ENCODE data around the gene DAPK1. TPM values are rescaled to one million over a fixed set of nuclear protein-coding genes. Genes with fewer than 3 reads are reported as not detected.

The DAPK1 gene
- polyA plus RNA-seq, 1 donor from 2014 or later, result 45.0 TPM

DNA sequence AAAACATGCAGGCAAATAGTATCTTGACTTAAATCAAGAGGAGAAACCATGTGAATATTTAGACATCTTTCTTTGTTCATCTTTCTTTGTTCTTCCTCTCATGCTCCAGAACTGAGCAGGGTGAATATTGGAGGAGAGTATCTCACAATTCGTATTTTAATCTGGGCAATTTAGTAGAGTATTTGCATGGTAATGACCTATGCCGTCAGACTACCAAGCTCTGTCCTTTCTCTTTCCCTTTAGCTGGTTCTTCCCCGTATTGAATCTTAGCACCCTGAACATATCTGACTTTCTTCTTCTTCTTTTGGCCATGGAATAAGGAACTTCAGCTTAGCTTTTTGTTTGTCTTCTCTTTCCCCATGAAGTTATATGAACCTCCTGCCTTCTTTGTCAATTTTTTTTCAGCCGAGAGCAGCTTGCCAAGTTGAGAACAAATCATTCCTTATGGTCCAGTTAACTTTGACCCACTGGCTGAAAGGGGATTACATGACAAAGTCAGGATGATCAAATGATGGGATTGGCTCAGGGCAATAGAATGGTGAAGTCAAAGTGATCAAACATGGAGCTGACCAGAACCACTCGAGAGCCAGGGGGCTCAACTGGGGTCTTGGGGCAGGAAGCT lies 95.8 kb downstream of the DAPK1 start:
- H3K9me2 ChIP-seq (ENCODE audit: insufficient read depth, low read length), result no peaks in the 10 kb centered on the region
- TF ChIP-seq SMC3 (conservative IDR thresholded peaks at IDR 0.05; ENCODE audit: poor library complexity) (no peak), TAF1 (IDR thresholded peaks at IDR 0.05; ENCODE audit: low read depth) (no peak), MXI1 (conservative IDR thresholded peaks at IDR 0.05; ENCODE audit: poor library complexity, severe bottlenecking) (no peak), RAD21 (conservative IDR thresholded peaks at IDR 0.05) (no peak), EZH2 (IDR thresholded peaks at IDR 0.05; ENCODE audit: borderline replicate concordance, insufficient read depth, low read length, poor library complexity, severe bottlenecking) (no peak), POLR2AphosphoS5 (IDR thresholded peaks at IDR 0.05) (no peak), EP300 (conservative IDR thresholded peaks at IDR 0.05; ENCODE audit: poor library complexity, severe bottlenecking) (no peak)
- TF ChIP-seq, protein P1, sequence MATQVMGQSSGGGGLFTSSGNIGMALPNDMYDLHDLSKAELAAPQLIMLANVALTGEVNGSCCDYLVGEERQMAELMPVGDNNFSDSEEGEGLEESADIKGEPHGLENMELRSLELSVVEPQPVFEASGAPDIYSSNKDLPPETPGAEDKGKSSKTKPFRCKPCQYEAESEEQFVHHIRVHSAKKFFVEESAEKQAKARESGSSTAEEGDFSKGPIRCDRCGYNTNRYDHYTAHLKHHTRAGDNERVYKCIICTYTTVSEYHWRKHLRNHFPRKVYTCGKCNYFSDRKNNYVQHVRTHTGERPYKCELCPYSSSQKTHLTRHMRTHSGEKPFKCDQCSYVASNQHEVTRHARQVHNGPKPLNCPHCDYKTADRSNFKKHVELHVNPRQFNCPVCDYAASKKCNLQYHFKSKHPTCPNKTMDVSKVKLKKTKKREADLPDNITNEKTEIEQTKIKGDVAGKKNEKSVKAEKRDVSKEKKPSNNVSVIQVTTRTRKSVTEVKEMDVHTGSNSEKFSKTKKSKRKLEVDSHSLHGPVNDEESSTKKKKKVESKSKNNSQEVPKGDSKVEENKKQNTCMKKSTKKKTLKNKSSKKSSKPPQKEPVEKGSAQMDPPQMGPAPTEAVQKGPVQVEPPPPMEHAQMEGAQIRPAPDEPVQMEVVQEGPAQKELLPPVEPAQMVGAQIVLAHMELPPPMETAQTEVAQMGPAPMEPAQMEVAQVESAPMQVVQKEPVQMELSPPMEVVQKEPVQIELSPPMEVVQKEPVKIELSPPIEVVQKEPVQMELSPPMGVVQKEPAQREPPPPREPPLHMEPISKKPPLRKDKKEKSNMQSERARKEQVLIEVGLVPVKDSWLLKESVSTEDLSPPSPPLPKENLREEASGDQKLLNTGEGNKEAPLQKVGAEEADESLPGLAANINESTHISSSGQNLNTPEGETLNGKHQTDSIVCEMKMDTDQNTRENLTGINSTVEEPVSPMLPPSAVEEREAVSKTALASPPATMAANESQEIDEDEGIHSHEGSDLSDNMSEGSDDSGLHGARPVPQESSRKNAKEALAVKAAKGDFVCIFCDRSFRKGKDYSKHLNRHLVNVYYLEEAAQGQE (IDR thresholded peaks at IDR 0.05; ENCODE audit: borderline replicate concordance), result no peak
- TF ChIP-seq, protein P2, sequence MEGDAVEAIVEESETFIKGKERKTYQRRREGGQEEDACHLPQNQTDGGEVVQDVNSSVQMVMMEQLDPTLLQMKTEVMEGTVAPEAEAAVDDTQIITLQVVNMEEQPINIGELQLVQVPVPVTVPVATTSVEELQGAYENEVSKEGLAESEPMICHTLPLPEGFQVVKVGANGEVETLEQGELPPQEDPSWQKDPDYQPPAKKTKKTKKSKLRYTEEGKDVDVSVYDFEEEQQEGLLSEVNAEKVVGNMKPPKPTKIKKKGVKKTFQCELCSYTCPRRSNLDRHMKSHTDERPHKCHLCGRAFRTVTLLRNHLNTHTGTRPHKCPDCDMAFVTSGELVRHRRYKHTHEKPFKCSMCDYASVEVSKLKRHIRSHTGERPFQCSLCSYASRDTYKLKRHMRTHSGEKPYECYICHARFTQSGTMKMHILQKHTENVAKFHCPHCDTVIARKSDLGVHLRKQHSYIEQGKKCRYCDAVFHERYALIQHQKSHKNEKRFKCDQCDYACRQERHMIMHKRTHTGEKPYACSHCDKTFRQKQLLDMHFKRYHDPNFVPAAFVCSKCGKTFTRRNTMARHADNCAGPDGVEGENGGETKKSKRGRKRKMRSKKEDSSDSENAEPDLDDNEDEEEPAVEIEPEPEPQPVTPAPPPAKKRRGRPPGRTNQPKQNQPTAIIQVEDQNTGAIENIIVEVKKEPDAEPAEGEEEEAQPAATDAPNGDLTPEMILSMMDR (IDR thresholded peaks at IDR 0.05; ENCODE audit: poor library complexity, severe bottlenecking), result no peak
- no peaks in the 10 kb centered on the region for H3K27me3 ChIP-seq (ENCODE audit: insufficient read depth, low read depth, low read length)
- H4K20me1 ChIP-seq (ENCODE audit: insufficient read depth), result no peaks in the 10 kb centered on the region
- H3K9ac ChIP-seq (ENCODE audit: low read length), result no peak overlapping the region
- H3K9me3 ChIP-seq (ENCODE audit: low read length), result no peaks in the 10 kb centered on the region
- H3K4me2 ChIP-seq (ENCODE audit: low read length), result no peak overlapping the region
- no peak overlapping the region for H2AFZ ChIP-seq (ENCODE audit: low read depth, low read length)
- no peaks in the 10 kb centered on the region for H3K36me3 ChIP-seq (ENCODE audit: insufficient read depth, low read length)
- H3K4me3 ChIP-seq (ENCODE audit: low read length), result no peak overlapping the region
- no peak overlapping the region for H3K27ac ChIP-seq (ENCODE audit: low read length)
- H3K79me2 ChIP-seq (replicated peaks; ENCODE audit: insufficient read depth, low read length), result peaks cover 4% of the 10 kb centered on the region
- no peaks in the 10 kb centered on the region for H3F3A ChIP-seq (ENCODE audit: insufficient read depth, low read length, poor library complexity, severe bottlenecking)

DNA sequence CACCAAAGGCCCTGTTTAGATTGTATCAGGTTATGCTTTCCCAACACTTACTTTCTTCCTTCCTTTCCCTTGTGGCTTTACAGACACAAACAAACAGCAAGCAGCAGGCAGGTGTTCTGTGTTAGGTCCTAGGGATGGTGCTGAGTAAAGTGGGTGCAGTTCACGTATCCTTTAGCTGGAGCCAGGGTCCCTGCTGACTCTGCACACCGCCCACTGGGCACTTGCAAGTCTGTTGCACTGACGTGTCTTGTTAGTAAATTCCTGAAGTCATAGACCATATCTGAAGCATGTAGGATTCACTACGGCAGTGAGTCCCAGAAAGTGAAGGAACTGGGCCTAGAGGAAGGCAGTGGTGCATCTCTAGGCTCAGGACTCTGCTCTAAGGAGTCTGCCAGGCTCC lies 96.5 kb downstream of the DAPK1 start:
- Histone ChIP-seq H3K9ac (ENCODE audit: low read length) (no peak overlapping the region), H3K36me3 (ENCODE audit: insufficient read depth, low read length) (no peaks in the 10 kb centered on the region), H3K9me2 (ENCODE audit: insufficient read depth, low read length) (no peaks in the 10 kb centered on the region), H3K9me3 (ENCODE audit: low read length) (no peaks in the 10 kb centered on the region), H2AFZ (ENCODE audit: low read depth, low read length) (no peak overlapping the region), H3K4me2 (ENCODE audit: low read length) (no peak overlapping the region), H3K27me3 (ENCODE audit: insufficient read depth, low read depth, low read length) (no peaks in the 10 kb centered on the region), H3K4me3 (ENCODE audit: low read length) (no peak overlapping the region), H3F3A (ENCODE audit: insufficient read depth, low read length, poor library complexity, severe bottlenecking) (no peaks in the 10 kb centered on the region), H3K27ac (ENCODE audit: low read length) (no peak overlapping the region), H3K79me2 (replicated peaks; ENCODE audit: insufficient read depth, low read length) (peaks cover 4% of the 10 kb centered on the region), H4K20me1 (ENCODE audit: insufficient read depth) (no peaks in the 10 kb centered on the region)
- TF ChIP-seq MXI1 (conservative IDR thresholded peaks at IDR 0.05; ENCODE audit: poor library complexity, severe bottlenecking) (no peak), TAF1 (IDR thresholded peaks at IDR 0.05; ENCODE audit: low read depth) (no peak), RAD21 (conservative IDR thresholded peaks at IDR 0.05) (no peak), SMC3 (conservative IDR thresholded peaks at IDR 0.05; ENCODE audit: poor library complexity) (no peak), POLR2AphosphoS5 (IDR thresholded peaks at IDR 0.05) (no peak), EZH2 (IDR thresholded peaks at IDR 0.05; ENCODE audit: borderline replicate concordance, insufficient read depth, low read length, poor library complexity, severe bottlenecking) (no peak), EP300 (conservative IDR thresholded peaks at IDR 0.05; ENCODE audit: poor library complexity, severe bottlenecking) (no peak)
- TF ChIP-seq, protein P2 (IDR thresholded peaks at IDR 0.05; ENCODE audit: poor library complexity, severe bottlenecking), result no peak
- TF ChIP-seq, protein P1 (IDR thresholded peaks at IDR 0.05; ENCODE audit: borderline replicate concordance), result no peak
